Ishikawa (cell line): ENCODE measurements around the gene ZMIZ1.
A peak's percentile ranks its signal among the peaks of the same experiment; 100 is the strongest.

Source experiments
- CEBPB ChIP-seq: IDR thresholded peaks from 2 replicates; pipeline ENCODE4 v1.6.1; 2012
- CREB1 ChIP-seq: IDR thresholded peaks from 2 replicates; pipeline ENCODE4 v1.6.1; 2012; ENCODE audit warnings: low read depth
- EGR1 ChIP-seq: IDR thresholded peaks from 2 replicates; pipeline ENCODE4 v1.6.1; 2012
- EP300 ChIP-seq: IDR thresholded peaks from 2 replicates; pipeline ENCODE4 v1.6.1; 2012; ENCODE audit warnings: borderline replicate concordance
- FOXM1 ChIP-seq: IDR thresholded peaks from 2 replicates; pipeline ENCODE4 v1.6.1; 2012; ENCODE audit warnings: low read depth, borderline replicate concordance
- MAX ChIP-seq: IDR thresholded peaks from 2 replicates; pipeline ENCODE4 v1.6.1; 2012
- NFIC ChIP-seq: IDR thresholded peaks from 2 replicates; pipeline ENCODE4 v1.6.1; 2012
- RAD21 ChIP-seq: IDR thresholded peaks from 2 replicates; pipeline ENCODE4 v1.6.1; 2012; ENCODE audit warnings: low read depth
- REST ChIP-seq: IDR thresholded peaks from 2 replicates; pipeline ENCODE4 v1.6.1; 2012; ENCODE audit warnings: low read depth, mild to moderate bottlenecking
- TAF1 ChIP-seq: IDR thresholded peaks from 2 replicates; pipeline ENCODE4 v1.6.1; 2012; ENCODE audit warnings: low read depth, mild to moderate bottlenecking
- TCF12 ChIP-seq: IDR thresholded peaks from 2 replicates; pipeline ENCODE4 v1.6.1; 2012; ENCODE audit warnings: low read depth
- TEAD4 ChIP-seq: IDR thresholded peaks from 2 replicates; pipeline ENCODE4 v1.6.1; 2012
- USF1 ChIP-seq: IDR thresholded peaks from 2 replicates; pipeline ENCODE4 v1.6.1; 2012
- YY1 ChIP-seq: IDR thresholded peaks from 2 replicates; pipeline ENCODE4 v1.6.1; 2012; ENCODE audit warnings: low read depth
- ZBTB7A ChIP-seq: IDR thresholded peaks from 2 replicates; pipeline ENCODE4 v1.6.1; 2012; ENCODE audit warnings: low read depth

Gene ZMIZ1

GRCh38 chr10:79101560-79102497, 33.1 kb downstream of the ZMIZ1 start:
- 0 out of 2 replicates have a peak, but pooled peaks have one; percentile 6 for TF ChIP-seq RAD21
- TF ChIP-seq FOXM1: no peak
- TF ChIP-seq MAX: 0 out of 2 replicates have a peak, but pooled peaks have one; percentile 33
- TF ChIP-seq EGR1: 0 out of 2 replicates have a peak, but pooled peaks have one; percentile 37

GRCh38 chr10:79102498-79102874, 33.7 kb downstream of the ZMIZ1 start:
- TF ChIP-seq TCF12 (no peak), YY1 (no peak), FOXM1 (no peak), USF1 (no peak)

DNA sequence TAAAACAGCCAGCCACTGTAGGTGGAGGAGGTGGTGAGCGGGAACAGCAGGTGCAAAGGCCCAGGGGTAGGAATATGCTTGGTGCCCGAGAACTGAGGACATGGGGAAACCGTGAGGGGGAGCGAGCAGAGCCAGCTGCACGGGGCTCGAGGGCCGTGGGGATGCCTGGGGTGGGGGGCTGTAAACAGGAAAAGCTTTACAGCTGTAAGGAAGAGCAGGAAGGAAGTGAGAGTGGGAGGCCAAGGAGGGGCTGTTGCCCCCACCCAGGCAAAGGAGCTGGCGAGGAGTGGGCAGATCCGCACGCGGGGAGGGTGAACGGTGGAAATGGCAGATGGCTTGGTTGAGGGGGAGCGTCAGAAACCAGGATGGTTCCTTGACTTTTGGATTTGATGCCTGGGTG, 34.4 kb downstream of the ZMIZ1 start:
- no peak for TF ChIP-seq CREB1
- no peak for TF ChIP-seq CEBPB
- TF ChIP-seq TEAD4: no peak
- TF ChIP-seq YY1: no peak
- TF ChIP-seq FOXM1: no peak
- no peak for TF ChIP-seq REST
- no peak for TF ChIP-seq RAD21
- TF ChIP-seq MAX: no peak
- TF ChIP-seq EGR1: no peak
- no peak for TF ChIP-seq ZBTB7A
- TF ChIP-seq TCF12: no peak
- no peak for TF ChIP-seq NFIC

GRCh38 chr10:79103585-79103984, 34.8 kb downstream of the ZMIZ1 start:
- peak; percentile 54; the same call in 1 of the 2 replicates for TF ChIP-seq EGR1
- TF ChIP-seq FOXM1: no peak

GRCh38 chr10:79105150-79105739, 36.5 kb downstream of the ZMIZ1 start:
- TF ChIP-seq NFIC (no peak), TAF1 (no peak), YY1 (no peak), ZBTB7A (no peak), CREB1 (no peak), CEBPB (no peak), FOXM1 (no peak), EP300 (no peak), RAD21 (no peak), TEAD4 (no peak), USF1 (no peak), TCF12 (no peak), MAX (no peak), EGR1 (no peak), REST (no peak)

GRCh38 chr10:79105818-79106217, 37.1 kb downstream of the ZMIZ1 start:
- TF ChIP-seq ZBTB7A (no peak), CEBPB (no peak), YY1 (no peak), TAF1 (no peak), TEAD4 (no peak), USF1 (no peak), CREB1 (no peak), REST (no peak), TCF12 (no peak)
